Kidney (tissue), 14 donors: Measurements from ENCODE around the gene CEP131. TPM values are rescaled to one million over a fixed set of nuclear protein-coding genes. Genes with fewer than 3 reads are reported as not detected.

Source experiments
- DNase-seq, 5 donors: peaks; one replicate each; pipeline ENCODE4 v3.0.0-alpha.2; 2013 to 2020
- FAIRE-seq: peaks from 2 replicates; lab custom pipeline; 2012; peaks lifted over from hg19 to GRCh38; lab: Jason Lieb, UNC
- H3K27ac ChIP-seq, 2 donors: one replicate each; pipeline ENCODE4 v1.7.0; 2013; ENCODE audit warnings: low read depth in 2 of 2, low read length in 2 of 2, inconsistent platforms in 1 of 2
- H3K27me3 ChIP-seq: one replicate; pipeline ENCODE4 v1.7.1; 2013; ENCODE audit warnings: low read length, inconsistent platforms; ENCODE audit not compliant: control insufficient read depth, insufficient read depth
- H3K36me3 ChIP-seq, 3 donors: one replicate each; pipeline versions ENCODE4 v1.7.0 to v1.7.1; 2013; ENCODE audit warnings: low read length in 3 of 3, control low read depth in 1 of 3, inconsistent platforms in 1 of 3; ENCODE audit not compliant: insufficient read depth in 3 of 3, control insufficient read depth in 2 of 3
- H3K4me1 ChIP-seq, 3 donors: one replicate each; pipeline versions ENCODE4 v1.7.0 to v1.7.1; 2013; ENCODE audit warnings: low read length in 3 of 3, inconsistent platforms in 1 of 3, low read depth in 1 of 3; ENCODE audit not compliant: control insufficient read depth in 2 of 3, insufficient read depth in 2 of 3
- H3K4me3 ChIP-seq, 3 donors: one replicate each; pipeline versions ENCODE4 v1.7.0 to v1.8.1; 2013; ENCODE audit warnings: low read length in 3 of 3, control low read depth in 1 of 3, inconsistent platforms in 1 of 3
- H3K9ac ChIP-seq, 3 donors: one replicate each; pipeline versions ENCODE4 v1.7.0 to v1.7.1; 2013; ENCODE audit warnings: low read length in 3 of 3, control low read depth in 1 of 3, inconsistent platforms in 1 of 3
- H3K9me3 ChIP-seq, 3 donors: one replicate each; pipeline versions ENCODE4 v1.7.0 to v1.7.1; 2013; ENCODE audit warnings: low read length in 3 of 3, control low read depth in 1 of 3, inconsistent platforms in 1 of 3; ENCODE audit not compliant: control insufficient read depth in 2 of 3, insufficient read depth in 1 of 3
- CTCF ChIP-seq: IDR thresholded peaks from 3 replicates; pipeline ENCODE4 v1.5.1; 2012; ENCODE audit warnings: mild to moderate bottlenecking, moderate library complexity, borderline replicate concordance; ENCODE audit not compliant: insufficient read depth; ENCODE audit errors: extremely low read depth
- intact Hi-C: fragments of 100-400 bp; cut with DNase I; formaldehyde crosslinking; loops from one replicate; pipeline ENCODE4 v1.11.1; 2022
- polyA plus RNA-seq: library from polyadenylated mRNA; stranded (reverse); fragments of 350-450 nt; fragmentation: Illumina TruSeq; extraction: RNeasy Lipid Tissue Mini Kit (QIAGEN cat#74804); gene quantifications from one replicate; pipeline ENCODE4 v1.2.3, GENCODE V29; 2014; ENCODE audit warnings: low read depth, low replicate concordance; ENCODE audit not compliant: insufficient read depth
- total RNA-seq: library from RNA; stranded (reverse); fragmentation: NEBNext Ultra II Directional; extraction: Animal tissue kit (Norgen Biotek cat#: 25700); gene quantifications from one replicate; pipeline ENCODE4 v1.2.1, GENCODE V29; 2021
- donor health status: control.
- donor health status: control.
- donor health status: control.
- donor health status: control.
- donor health status: control.
- donor health status: DM: yes; HTN: yes; CAD: no.
- donor health status: Normal renal cell carcinoma (clear cell type).

Gene CEP131
- total and polyA plus RNA-seq, 2 donors from 2014 or later, result 6.9 to 7.5 TPM

- intact Hi-C loops, result no loop called here
- Histone ChIP-seq H3K9me3 (no peaks in the 10 kb centered on the region), H3K27me3 (no peaks in the 10 kb centered on the region), H3K27ac (no peak overlapping the region), H3K4me3 (no peak overlapping the region), H3K36me3 (peaks cover 0 to 3% (median 0%) of the 10 kb centered on the region in 3 donors), H3K4me1 (no peaks in the 10 kb centered on the region), H3K9ac (no peak overlapping the region)
- no peak for DNase-seq
- FAIRE-seq, result no peak
- no peak for TF ChIP-seq CTCF
Measured at GRCh38 chr17:81208651-81209050, 14.1 kb downstream of the CEP131 start.

- no peak for FAIRE-seq
- Histone ChIP-seq H3K9ac (no peak overlapping the region), H3K27ac (no peak overlapping the region), H3K36me3 (peaks cover 0 to 3% (median 0%) of the 10 kb centered on the region in 3 donors), H3K4me3 (no peak overlapping the region), H3K9me3 (no peaks in the 10 kb centered on the region), H3K4me1 (no peaks in the 10 kb centered on the region), H3K27me3 (no peaks in the 10 kb centered on the region)
- TF ChIP-seq CTCF, result no peak
- intact Hi-C loops, result no loop called here
- DNase-seq, result no peak
Measured at GRCh38 chr17:81207610-81208581, 14.9 kb downstream of the CEP131 start.

GRCh38 chr17:81206657-81207056 is 16.1 kb downstream of the CEP131 start:
- H3K4me3 ChIP-seq, result no peak overlapping the region
- TF ChIP-seq CTCF, result no peak
- peaks cover 0 to 3% (median 0%) of the 10 kb centered on the region in 3 donors for H3K36me3 ChIP-seq
- intact Hi-C loops, result no loop called here
- no peak overlapping the region for H3K9ac ChIP-seq
- no peak for DNase-seq
- no peak overlapping the region for H3K27ac ChIP-seq
- no peaks in the 10 kb centered on the region for H3K4me1 ChIP-seq
- no peaks in the 10 kb centered on the region for H3K9me3 ChIP-seq
- no peaks in the 10 kb centered on the region for H3K27me3 ChIP-seq
- no peak for FAIRE-seq
